ENCODE results near the gene PEMT. TPM values are rescaled to one million over a fixed set of nuclear protein-coding genes. Genes with fewer than 3 reads are reported as not detected.

Gene PEMT
- total RNA-seq, 1 donor from 2014 or later, result 41.9 TPM

DNA sequence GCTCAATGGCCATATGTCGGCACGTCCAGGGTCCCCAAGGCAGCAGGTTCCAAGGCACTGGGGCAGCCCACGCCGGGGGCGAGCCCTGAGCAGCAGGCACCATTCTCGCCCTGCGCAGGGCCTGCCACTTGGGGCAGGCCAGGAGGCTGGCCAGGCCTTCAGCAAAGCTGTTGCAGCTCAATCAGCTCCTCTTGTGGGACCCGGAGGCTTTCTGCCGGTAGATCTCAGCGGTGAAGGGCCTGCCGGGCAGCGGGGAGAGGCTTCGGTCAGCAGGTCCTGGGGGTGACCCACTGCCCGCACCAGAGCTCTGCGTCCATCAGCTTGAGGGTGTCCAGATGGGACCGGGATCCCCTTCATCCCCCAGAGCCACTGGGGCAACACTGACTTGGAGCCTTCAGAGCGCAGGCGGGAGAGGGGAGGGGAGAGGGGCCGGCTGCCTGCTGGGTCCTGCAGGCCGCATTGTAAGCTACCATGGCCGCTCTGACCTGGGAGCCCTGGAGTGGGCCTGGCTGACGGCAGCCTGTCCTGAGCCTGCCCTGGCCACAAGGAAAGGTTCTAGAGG lies 85.8 kb downstream of the PEMT start:
- no peaks in the 10 kb centered on the region for H3K36me3 Mint-ChIP-seq
- H3K27ac Mint-ChIP-seq, result no peak overlapping the region
- H3K4me1 Mint-ChIP-seq, result no peaks in the 10 kb centered on the region
- no peak for TF ChIP-seq CTCF (IDR thresholded peaks at IDR 0.05; ENCODE audit: unreplicated experiment)
- H3K27me3 Mint-ChIP-seq (ENCODE audit: low read depth), result peaks cover 3% of the 10 kb centered on the region
- H3K9me3 Mint-ChIP-seq, result no peaks in the 10 kb centered on the region
- H3K4me3 Mint-ChIP-seq, result no peak overlapping the region
- DNase-seq (ENCODE audit: low spot score in 2 of 2, unreplicated experiment in 2 of 2), result no peak

DNA sequence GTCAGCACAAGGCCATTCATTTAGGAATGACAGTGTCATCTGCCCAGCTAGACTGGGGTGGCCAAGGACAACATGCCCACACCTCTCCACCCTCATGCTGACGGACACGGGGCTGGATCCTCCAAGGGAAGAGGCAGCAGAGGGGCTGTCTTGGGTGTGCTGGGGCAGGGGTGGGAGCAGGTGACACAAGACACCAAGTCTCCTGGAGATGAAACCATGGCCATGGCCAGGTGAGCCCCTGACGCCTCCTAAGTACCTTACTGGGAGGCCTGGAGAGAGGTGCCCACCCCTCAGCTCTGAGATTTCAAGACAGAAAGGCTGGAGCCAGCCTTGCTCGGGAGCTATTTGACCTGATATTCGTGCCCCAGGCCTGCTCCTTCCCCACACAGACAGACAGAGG lies 86.4 kb downstream of the PEMT start:
- Mint-ChIP-seq H3K4me1 (no peaks in the 10 kb centered on the region), H3K36me3 (no peaks in the 10 kb centered on the region), H3K9me3 (no peaks in the 10 kb centered on the region), H3K4me3 (no peak overlapping the region), H3K27me3 (ENCODE audit: low read depth) (peaks cover 5% of the 10 kb centered on the region), H3K27ac (no peak overlapping the region)
- DNase-seq (ENCODE audit: low spot score in 2 of 2, unreplicated experiment in 2 of 2), result no peak
- TF ChIP-seq CTCF (IDR thresholded peaks at IDR 0.05; ENCODE audit: unreplicated experiment), result no peak

GRCh38 chr17:17504341-17505140 lies 87.0 kb downstream of the PEMT start:
- no peak for DNase-seq (ENCODE audit: low spot score in 2 of 2, unreplicated experiment in 2 of 2)
- Mint-ChIP-seq H3K27ac (no peak overlapping the region), H3K9me3 (no peaks in the 10 kb centered on the region), H3K4me3 (no peak overlapping the region), H3K27me3 (ENCODE audit: low read depth) (peaks cover 5% of the 10 kb centered on the region), H3K4me1 (no peaks in the 10 kb centered on the region), H3K36me3 (no peaks in the 10 kb centered on the region)
- TF ChIP-seq CTCF (IDR thresholded peaks at IDR 0.05; ENCODE audit: unreplicated experiment), result no peak

GRCh38 chr17:17503566-17504130 lies 87.9 kb downstream of the PEMT start:
- Mint-ChIP-seq H3K27ac (no peak overlapping the region), H3K4me3 (no peak overlapping the region)
- no peak for DNase-seq (ENCODE audit: low spot score in 2 of 2, unreplicated experiment in 2 of 2)

More at GRCh38 chr17:17503566-17504130, 87.9 kb downstream of the PEMT start:
- Mint-ChIP-seq H3K36me3 (no peaks in the 10 kb centered on the region), H3K4me1 (no peaks in the 10 kb centered on the region), H3K9me3 (no peaks in the 10 kb centered on the region), H3K27me3 (ENCODE audit: low read depth) (peaks cover 10% of the 10 kb centered on the region)
- TF ChIP-seq CTCF (IDR thresholded peaks at IDR 0.05; ENCODE audit: unreplicated experiment), result no peak

Measured in mesothelial cell of epicardium (in vitro differentiated cells).